ENCODE data around the gene GALNTL6.
"Not testable (repeated sequence)": the region's sequence is repeated elsewhere in the genome, so short reads cannot be mapped to it uniquely, and the experiment has no call there.

GALNTL6 gene

GRCh38 chr4:172942840-172943239 is 1129.6 kb downstream of the GALNTL6 start:
- no peak for DNase-seq (ENCODE audit: extremely low spot score, insufficient read length, low read depth)
- no peak for FAIRE-seq

GRCh38 chr4:172945611-172946010 is 1132.4 kb downstream of the GALNTL6 start:
- FAIRE-seq (no peak), DNase-seq (ENCODE audit: extremely low spot score, insufficient read length, low read depth) (no peak)

- DNase-seq (ENCODE audit: extremely low spot score, insufficient read length, low read depth): no peak
- no peak for FAIRE-seq
Observed at GRCh38 chr4:172946503-172946902, 1133.3 kb downstream of the GALNTL6 start.

GRCh38 chr4:172947594-172947993 is 1134.4 kb downstream of the GALNTL6 start:
- no peak for DNase-seq (ENCODE audit: extremely low spot score, insufficient read length, low read depth)
- FAIRE-seq: no peak

- DNase-seq (ENCODE audit: extremely low spot score, insufficient read length, low read depth) (no peak), FAIRE-seq (no peak)
Observed at GRCh38 chr4:172950990-172951389, 1137.8 kb downstream of the GALNTL6 start.

GRCh38 chr4:172951679-172952451 is 1138.7 kb downstream of the GALNTL6 start:
- FAIRE-seq (no peak), DNase-seq (ENCODE audit: extremely low spot score, insufficient read length, low read depth) (no peak)

- DNase-seq (ENCODE audit: extremely low spot score, insufficient read length, low read depth): no peak
Observed at GRCh38 chr4:172953896-172954568, 1140.8 kb downstream of the GALNTL6 start.

GRCh38 chr4:172956340-172956739 is 1143.1 kb downstream of the GALNTL6 start:
- DNase-seq (ENCODE audit: extremely low spot score, insufficient read length, low read depth); FAIRE-seq: not testable (repeated sequence)

More at GRCh38 chr4:172953896-172954568, 1140.8 kb downstream of the GALNTL6 start:
- no peak for FAIRE-seq

GRCh38 chr4:172957216-172957615 is 1144.0 kb downstream of the GALNTL6 start:
- FAIRE-seq (no peak), DNase-seq (ENCODE audit: extremely low spot score, insufficient read length, low read depth) (no peak)

GRCh38 chr4:172962564-172963353 is 1149.6 kb downstream of the GALNTL6 start:
- DNase-seq (ENCODE audit: extremely low spot score, insufficient read length, low read depth): no peak
- no peak for FAIRE-seq

- FAIRE-seq (no peak), DNase-seq (ENCODE audit: extremely low spot score, insufficient read length, low read depth) (no peak)
Observed at GRCh38 chr4:172963498-172964294, 1150.5 kb downstream of the GALNTL6 start.

GRCh38 chr4:172970189-172970588 is 1157.0 kb downstream of the GALNTL6 start:
- not testable (repeated sequence) for DNase-seq (ENCODE audit: extremely low spot score, insufficient read length, low read depth); FAIRE-seq

- no peak for DNase-seq (ENCODE audit: extremely low spot score, insufficient read length, low read depth)
- no peak for FAIRE-seq
Observed at GRCh38 chr4:172974586-172974985, 1161.4 kb downstream of the GALNTL6 start.

GRCh38 chr4:172975651-172976229 is 1162.5 kb downstream of the GALNTL6 start:
- no peak for FAIRE-seq
- no peak for DNase-seq (ENCODE audit: extremely low spot score, insufficient read length, low read depth)

- FAIRE-seq; DNase-seq (ENCODE audit: extremely low spot score, insufficient read length, low read depth): not testable (repeated sequence)
Observed at GRCh38 chr4:172977491-172978041, 1164.4 kb downstream of the GALNTL6 start.

GRCh38 chr4:172978848-172979247 is 1165.6 kb downstream of the GALNTL6 start:
- FAIRE-seq: no peak

GRCh38 chr4:172979332-172979731 is 1166.1 kb downstream of the GALNTL6 start:
- FAIRE-seq (no peak), DNase-seq (ENCODE audit: extremely low spot score, insufficient read length, low read depth) (no peak)

More at GRCh38 chr4:172978848-172979247, 1165.6 kb downstream of the GALNTL6 start:
- no peak for DNase-seq (ENCODE audit: extremely low spot score, insufficient read length, low read depth)

GRCh38 chr4:172980219-172980618 is 1167.0 kb downstream of the GALNTL6 start:
- no peak for DNase-seq (ENCODE audit: extremely low spot score, insufficient read length, low read depth)
- no peak for FAIRE-seq

- FAIRE-seq: no peak
- no peak for DNase-seq (ENCODE audit: extremely low spot score, insufficient read length, low read depth)
Observed at GRCh38 chr4:172982151-172982590, 1169.0 kb downstream of the GALNTL6 start.
